GM21528 (cell line): Measurements from ENCODE around the gene PNMA6E.

Experiments
- ATAC-seq: cut with Tn5 transposase; IDR thresholded peaks from one replicate; pipeline ENCODE4 v1.9.1; 2021; ENCODE audit warnings: mild to moderate bottlenecking, moderate library complexity; ENCODE audit not compliant: unreplicated experiment, low FRiP score

The PNMA6E gene

GRCh38 chrX:153438532-153438931 lies 37.4 kb upstream of the PNMA6E start:
- ATAC-seq, result no peak

- no peak for ATAC-seq
These were observed 34.7 kb upstream of the PNMA6E start for GRCh38 chrX:153435845-153436244.

- ATAC-seq, result no peak
These were observed 33.7 kb upstream of the PNMA6E start for GRCh38 chrX:153434801-153435200.

- no peak for ATAC-seq
These were observed 32.7 kb upstream of the PNMA6E start for GRCh38 chrX:153433781-153434285.

GRCh38 chrX:153433161-153433680 lies 32.1 kb upstream of the PNMA6E start:
- no peak for ATAC-seq

- no peak for ATAC-seq
These were observed 29.6 kb upstream of the PNMA6E start for GRCh38 chrX:153430796-153431195.

GRCh38 chrX:153426204-153426603 lies 25.1 kb upstream of the PNMA6E start:
- no peak for ATAC-seq

GRCh38 chrX:153423652-153424051 lies 22.5 kb upstream of the PNMA6E start:
- ATAC-seq, result no peak

- ATAC-seq, result no peak
These were observed 20.7 kb upstream of the PNMA6E start for GRCh38 chrX:153421856-153422255.

GRCh38 chrX:153420851-153421599 lies 19.9 kb upstream of the PNMA6E start:
- ATAC-seq, result no peak

GRCh38 chrX:153417637-153418036 lies 16.5 kb upstream of the PNMA6E start:
- no peak for ATAC-seq

- no peak for ATAC-seq
These were observed 15.8 kb upstream of the PNMA6E start for GRCh38 chrX:153416781-153417450.

GRCh38 chrX:153414856-153415510 lies 13.8 kb upstream of the PNMA6E start:
- ATAC-seq, result no peak

GRCh38 chrX:153413731-153414130 lies 12.6 kb upstream of the PNMA6E start:
- no peak for ATAC-seq

GRCh38 chrX:153412746-153413720 lies 11.9 kb upstream of the PNMA6E start:
- no peak for ATAC-seq

- ATAC-seq, result no peak
These were observed 10.9 kb upstream of the PNMA6E start for GRCh38 chrX:153411988-153412574.

GRCh38 chrX:153411255-153411987 lies 10.3 kb upstream of the PNMA6E start, which contains the start of gene ZFP92:
Gene ZFP92 (plus strand): TSS chrX:153411472. CDS start chrX:153418323, 6,851 bp downstream.
- no peak for ATAC-seq

- no peak for ATAC-seq
These were observed 9.7 kb upstream of the PNMA6E start for GRCh38 chrX:153410888-153411254.

- no peak for ATAC-seq
These were observed 9.2 kb upstream of the PNMA6E start for GRCh38 chrX:153410373-153410772.
